ENCODE results near the gene SPECC1.
A peak's percentile ranks its signal among the peaks of the same experiment; 100 is the strongest.
"Not testable (repeated sequence)": the region's sequence is repeated elsewhere in the genome, so short reads cannot be mapped to it uniquely, and the experiment has no call there.

Gene SPECC1

GRCh38 chr17:20010099-20010863 lies 1.1 kb downstream of the SPECC1 start:
- peak; percentile 48 to 61 for DNase-seq

DNA sequence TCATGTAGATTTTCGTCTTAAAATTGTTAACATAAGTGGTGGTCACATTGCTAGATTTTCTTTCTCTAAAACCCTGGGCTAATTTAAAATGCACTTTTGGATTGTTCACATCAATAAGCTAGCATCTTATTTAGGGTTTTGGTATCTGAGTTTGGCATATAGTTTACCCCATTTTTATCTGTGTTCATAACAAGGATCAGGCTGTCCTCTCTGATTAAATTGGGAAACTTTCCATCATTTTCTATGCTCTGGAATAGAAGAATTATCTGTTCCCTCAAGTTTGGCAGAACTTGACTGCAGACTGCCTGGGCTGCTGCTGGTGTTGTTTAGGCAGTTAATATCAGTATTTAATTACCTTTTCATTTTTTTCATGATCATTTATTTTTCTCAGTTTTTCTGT lies 1.8 kb downstream of the SPECC1 start:
- DNase-seq: no peak

GRCh38 chr17:20012017-20012536 lies 2.9 kb downstream of the SPECC1 start:
- DNase-seq: no peak

GRCh38 chr17:20016475-20016992 lies 7.4 kb downstream of the SPECC1 start:
- not testable (repeated sequence) for DNase-seq

DNA sequence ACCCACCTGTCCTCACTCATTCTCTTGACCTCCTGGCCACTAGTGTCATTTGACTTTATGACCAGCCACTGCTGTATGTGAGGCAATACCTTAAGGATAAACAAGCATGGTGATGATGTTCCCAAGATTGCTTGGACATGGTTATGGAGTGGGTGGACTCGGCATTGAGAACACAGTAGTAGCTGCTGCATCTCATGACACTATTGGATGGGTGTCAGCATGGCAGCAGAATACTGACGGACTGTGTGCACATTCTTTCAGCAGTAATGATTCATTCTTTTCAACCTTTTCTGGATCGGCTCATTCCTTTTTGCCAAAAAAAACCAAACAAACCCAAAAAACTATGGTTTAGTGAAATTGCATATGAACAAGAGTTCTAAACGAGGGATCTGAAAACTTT lies 13.5 kb downstream of the SPECC1 start:
- no peak for DNase-seq

DNA sequence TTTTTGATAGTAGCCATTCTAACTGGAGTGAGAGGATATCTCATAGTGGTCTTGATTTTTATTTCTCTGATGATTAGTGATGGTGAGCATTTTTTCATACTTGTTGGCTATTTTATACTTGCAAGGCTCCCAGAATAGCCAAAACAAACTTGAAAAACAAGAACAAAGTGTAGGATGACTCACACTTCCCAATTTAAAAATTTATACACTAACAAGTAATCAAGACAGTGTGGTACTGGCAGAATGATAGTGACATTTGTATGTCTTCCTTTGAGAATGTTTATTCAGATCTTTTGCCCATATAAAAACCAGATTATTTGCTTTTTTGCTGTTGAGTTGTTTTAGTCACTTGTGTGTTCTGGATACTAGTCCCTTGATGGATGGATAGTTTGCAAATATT lies 17.8 kb downstream of the SPECC1 start:
- DNase-seq: peak; percentile 10 to 56

GRCh38 chr17:20028443-20028842 lies 19.3 kb downstream of the SPECC1 start:
- DNase-seq: peak; percentile 51 to 70

GRCh38 chr17:20032636-20033035 lies 23.5 kb downstream of the SPECC1 start:
- peak in 1 of 2 donors; percentile 31 for DNase-seq

GRCh38 chr17:20033415-20033814 lies 24.3 kb downstream of the SPECC1 start:
- peak; percentile 35 to 51 for DNase-seq

GRCh38 chr17:20035501-20035900 lies 26.3 kb downstream of the SPECC1 start:
- no peak for DNase-seq

- not testable (repeated sequence) for DNase-seq
These were observed 28.1 kb downstream of the SPECC1 start for GRCh38 chr17:20037286-20037685.

GRCh38 chr17:20039037-20039436 lies 29.9 kb downstream of the SPECC1 start:
- DNase-seq: no peak

DNA sequence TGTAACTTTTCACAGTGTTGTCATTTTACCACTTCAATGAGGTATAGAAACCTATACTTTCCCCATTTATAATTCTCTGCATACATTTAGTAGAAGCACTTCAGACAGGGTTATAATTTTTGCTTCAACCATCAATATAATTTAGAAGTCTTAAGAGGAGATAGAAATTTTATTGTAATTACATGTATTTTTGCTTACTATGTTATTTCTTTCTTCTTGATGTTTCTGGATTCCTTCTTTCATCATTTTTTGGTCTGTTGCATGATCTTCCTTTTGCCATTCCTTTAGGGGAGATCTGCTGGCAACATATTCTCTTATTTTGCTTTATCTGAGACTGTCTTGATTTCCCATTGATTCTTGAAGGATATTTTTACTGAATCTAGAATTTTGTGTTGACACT lies 31.1 kb downstream of the SPECC1 start:
- no peak for DNase-seq

GRCh38 chr17:20043021-20043420 lies 33.9 kb downstream of the SPECC1 start:
- DNase-seq: peak; percentile 48 to 72

DNA sequence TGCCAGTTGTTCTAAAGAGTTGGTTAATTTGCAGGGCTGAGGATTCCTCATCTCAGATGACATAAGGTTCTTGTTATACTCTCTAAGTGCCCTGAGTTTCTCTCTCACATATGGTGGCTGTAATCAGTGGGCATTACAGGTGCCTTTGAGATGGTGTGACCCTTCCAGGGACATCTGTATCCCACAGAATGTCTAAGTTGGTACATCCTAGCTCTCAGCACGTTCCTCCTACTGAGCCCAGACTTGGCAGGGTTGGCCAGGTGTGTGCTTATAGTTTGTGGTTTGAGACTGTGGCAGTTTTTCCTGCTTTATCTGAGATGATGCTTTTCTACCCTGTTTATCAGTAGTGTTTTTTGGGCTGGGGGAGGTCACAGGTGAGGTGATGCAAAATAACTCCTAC lies 36.3 kb downstream of the SPECC1 start:
- DNase-seq: no peak

DNA sequence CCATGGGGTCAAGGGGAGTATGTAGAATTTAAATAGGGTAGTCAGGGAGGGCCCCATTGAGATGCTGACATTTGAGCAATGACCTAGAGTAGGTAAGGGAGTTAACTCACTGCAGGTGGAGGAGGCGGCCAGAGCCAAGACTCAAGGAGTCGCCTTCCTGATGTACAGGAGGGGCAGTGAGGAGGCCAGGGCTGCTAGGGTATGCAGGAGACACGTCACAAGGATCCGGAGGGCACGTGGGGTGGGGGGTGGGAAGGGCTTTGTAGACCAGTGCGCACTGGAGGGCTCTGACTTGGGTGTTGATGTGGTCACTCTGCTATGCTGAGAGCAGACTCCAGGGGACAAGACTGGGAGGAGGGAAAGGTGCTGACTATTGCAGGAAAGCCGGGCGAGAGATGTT lies 37.5 kb downstream of the SPECC1 start:
- DNase-seq: no peak

DNA sequence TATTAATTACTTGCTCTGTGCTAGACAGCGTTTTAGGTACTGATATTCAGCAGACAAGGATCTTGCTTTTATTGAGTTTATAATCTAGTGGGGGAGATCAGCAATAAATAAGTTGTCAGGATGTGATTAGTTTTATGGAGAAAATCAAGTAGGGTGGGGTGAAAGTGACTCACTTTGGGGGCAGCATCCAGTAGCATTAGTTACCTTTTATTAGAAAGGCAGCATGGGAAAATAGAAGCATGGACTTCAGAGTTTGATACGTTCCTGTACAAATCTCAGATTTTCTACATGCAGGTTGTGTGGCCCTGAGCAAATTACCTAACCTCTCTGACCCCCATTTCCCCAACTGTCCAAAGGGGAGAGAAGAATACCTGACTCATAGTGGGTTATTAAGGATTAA lies 42.5 kb downstream of the SPECC1 start:
- DNase-seq: no peak

DNA sequence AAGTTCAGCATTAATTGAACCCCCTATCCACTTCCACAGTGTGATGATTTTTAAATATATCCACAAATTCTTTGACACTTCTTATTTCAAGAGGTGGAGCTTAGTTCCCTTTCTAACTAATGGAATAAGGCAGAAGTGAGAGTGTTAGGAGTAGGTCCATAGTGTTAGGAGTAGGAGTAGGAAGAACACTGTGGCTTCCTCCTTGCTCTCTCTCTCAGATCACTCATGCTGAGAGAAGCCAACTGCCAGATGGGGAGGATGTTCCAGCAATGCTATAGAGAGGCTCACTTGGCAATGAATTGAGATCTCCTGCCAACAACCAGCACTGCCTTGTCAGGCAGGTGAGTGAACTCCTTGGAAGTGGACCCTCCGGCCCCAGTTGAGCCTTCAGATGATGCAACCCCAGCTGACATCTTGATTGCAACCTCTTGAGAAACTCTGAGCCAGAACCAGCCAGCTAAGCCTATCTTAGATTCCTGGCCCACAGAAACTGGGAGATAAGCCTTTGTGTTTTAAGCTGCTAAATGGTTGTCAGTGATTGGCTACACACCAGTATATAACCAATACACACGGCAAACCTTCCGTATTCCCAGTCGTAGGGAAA lies 44.3 kb downstream of the SPECC1 start:
- peak; percentile 67 to 73 for DNase-seq

DNA sequence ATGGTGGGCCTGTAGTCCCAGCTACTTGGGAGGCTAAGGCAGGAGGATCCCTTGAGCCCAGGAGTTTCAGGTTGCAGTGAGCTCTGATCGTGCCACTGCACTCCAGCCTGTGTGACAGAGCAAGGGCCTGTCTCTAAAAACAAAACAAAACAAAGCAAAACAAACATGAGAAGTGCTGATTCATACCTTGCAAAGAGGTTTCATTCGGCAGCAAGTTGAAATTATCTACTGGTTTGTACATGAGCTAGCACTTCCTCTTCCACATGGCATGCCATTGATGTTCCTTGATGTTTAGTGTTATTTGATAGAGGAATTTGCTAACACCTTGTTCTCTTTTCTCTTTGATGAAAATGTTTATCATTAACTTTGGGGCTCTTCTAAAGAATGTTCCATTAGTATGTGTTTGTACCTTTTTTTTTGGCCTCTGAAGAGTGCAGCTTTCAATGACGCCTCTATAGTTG lies 50.6 kb downstream of the SPECC1 start:
- DNase-seq: peak; percentile 64 to 67

DNA sequence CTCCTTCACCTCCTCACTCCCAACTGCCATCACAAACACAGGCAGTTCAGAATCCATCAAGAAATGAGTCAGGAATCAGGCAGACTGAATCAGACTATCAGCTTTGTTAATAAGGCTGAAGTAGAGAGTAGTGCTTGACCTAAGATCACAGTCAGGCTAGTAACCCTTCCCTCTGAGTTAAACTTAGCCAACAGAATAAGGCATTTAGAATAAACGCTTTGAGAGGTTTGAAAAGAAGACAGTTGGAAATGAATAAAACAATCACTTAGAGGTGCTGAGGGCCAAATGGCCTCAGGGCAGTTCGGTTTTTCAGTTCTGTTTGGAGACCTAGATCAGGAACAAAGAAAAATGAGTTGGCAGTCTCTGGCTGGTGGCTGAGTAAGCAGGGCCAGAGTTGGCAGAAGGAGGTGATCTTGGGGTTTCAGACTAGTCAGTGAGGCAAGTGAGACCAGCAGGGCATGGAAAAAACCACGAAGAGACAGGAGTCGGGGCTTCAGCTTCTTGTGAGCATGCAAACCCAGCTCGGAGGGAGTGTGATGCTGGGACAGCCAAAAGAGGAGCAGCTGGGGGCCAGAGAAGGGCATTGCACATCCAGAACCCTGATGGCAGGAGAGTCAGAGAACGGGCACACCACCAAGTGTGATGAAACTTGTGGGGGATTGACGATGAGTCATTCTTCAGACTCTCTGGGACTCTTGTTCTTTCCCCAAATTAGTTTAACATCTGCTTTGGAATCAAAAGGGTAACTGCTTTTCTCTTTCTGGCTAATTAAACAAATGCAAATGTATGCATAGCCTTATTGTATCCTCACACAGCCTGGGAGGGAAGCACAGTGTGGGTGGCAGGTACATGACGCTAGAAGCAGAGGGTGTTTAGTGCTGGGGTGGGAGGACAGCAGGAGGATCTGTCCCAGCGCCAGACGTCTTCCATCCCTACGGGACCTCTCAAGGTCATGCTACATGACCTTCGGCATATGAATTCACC lies 54.8 kb downstream of the SPECC1 start:
- DNase-seq: peak; percentile 79 to 80

- no peak for DNase-seq
These were observed 57.1 kb downstream of the SPECC1 start for GRCh38 chr17:20066253-20066652.

GRCh38 chr17:20067711-20068110 lies 58.6 kb downstream of the SPECC1 start:
- DNase-seq: no peak

GRCh38 chr17:20068445-20068844 lies 59.3 kb downstream of the SPECC1 start:
- DNase-seq: no peak
